Measurements from ENCODE around the gene ATP8B3.

GRCh38 chr19:1744133-1744665 is 67.9 kb downstream of the ATP8B3 start:
- TF ChIP-seq GATA3 (IDR thresholded peaks at IDR 0.05; ENCODE audit: low read depth, low read length) = no peak
- no peak for TF ChIP-seq GATA2 (IDR thresholded peaks at IDR 0.05; ENCODE audit: low read depth, low read length)

All from SH-SY5Y (cell line).